HS-5 (cell line): Measurements from ENCODE around the gene IFT52.
"Not testable (repeated sequence)": the region's sequence is repeated elsewhere in the genome, so short reads cannot be mapped to it uniquely, and the experiment has no call there.

Experiments used
- DNase-seq: peaks from one replicate; pipeline ENCODE4 v3.0.0-alpha.2; 2012; ENCODE audit warnings: low read depth

Gene IFT52

DNA sequence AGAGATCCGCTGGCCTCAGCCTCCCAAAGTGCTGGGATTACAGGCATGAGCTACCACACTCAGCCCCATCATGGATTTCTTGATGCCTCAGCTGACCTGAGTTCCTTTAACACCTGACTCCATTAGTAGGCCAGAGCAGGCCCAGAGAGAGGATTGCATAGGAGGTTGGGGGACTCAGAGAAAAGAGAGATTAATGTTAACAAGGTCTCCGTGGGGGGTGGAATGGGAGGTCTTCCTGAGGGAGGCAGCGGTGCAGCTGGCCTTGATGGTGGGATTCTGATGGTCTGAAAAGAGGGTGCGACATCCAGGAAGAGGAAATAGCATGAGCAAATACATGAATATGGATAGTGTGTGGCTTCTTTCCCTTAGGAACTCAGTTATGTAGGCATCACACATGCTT lies 22.0 kb upstream of the IFT52 start:
- no peak for DNase-seq

- no peak for DNase-seq
Measured at GRCh38 chr20:43569282-43569681, 21.5 kb upstream of the IFT52 start.

GRCh38 chr20:43570496-43570895 lies 20.2 kb upstream of the IFT52 start:
- DNase-seq: no peak

DNA sequence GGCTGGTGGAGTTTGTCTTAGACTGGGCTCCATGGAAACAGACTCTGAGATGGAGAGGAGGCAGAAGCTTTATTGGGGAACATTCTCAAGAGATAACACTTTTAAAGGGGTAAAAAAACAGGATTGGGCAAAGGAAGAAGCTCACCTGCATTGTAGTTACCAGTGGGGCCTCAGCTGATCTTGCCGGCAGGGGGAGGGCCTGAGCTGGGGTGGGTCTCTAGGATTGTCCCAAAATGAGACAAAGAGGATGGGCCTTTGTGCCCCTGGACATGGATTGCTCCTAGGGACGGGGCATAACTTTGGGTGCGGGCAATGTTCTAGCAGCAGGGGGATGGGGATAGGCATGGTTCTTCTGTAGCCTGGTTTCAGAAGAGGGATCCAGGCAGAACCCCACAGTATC lies 19.4 kb upstream of the IFT52 start:
- no peak for DNase-seq

DNA sequence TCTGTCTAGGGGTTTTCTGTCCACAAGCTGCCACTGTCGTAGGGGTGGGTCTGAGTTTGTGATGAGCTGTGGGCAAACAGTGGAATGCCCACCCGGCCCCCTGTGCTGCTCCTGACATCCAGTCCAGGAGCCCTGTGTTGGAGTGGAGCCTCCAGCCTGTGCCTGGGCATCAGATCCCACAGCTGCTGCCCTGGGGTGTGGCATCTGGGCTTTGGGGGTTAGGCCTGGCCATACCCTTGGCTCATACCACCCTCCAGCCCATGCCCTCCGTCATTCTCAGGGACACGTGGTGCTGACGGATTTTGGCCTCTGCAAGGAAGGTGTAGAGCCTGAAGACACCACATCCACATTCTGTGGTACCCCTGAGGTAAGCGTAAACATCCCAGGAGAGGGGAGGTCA lies 19.0 kb upstream of the IFT52 start:
- no peak for DNase-seq

DNA sequence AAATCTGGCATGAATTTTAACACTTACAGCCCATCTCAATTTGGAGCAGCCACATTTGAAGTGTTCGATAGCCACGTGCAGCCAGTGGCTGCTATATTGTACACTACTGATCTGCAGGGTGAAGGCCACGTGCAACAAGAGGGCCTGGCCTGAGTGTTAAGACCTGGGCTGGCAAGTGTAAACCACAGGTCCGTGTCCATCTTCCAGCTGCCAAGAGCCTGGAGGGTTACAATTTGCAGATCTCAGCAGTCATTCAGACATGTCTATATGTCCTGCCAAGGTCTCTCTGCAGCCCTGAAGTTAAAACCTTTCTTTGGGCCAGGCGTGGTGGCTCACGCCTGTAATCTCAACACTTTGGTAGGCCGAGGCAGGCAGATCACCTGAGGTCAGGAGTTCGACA lies 17.8 kb upstream of the IFT52 start:
- no peak for DNase-seq

- DNase-seq: no peak
Measured at GRCh38 chr20:43576108-43576507, 14.6 kb upstream of the IFT52 start.

GRCh38 chr20:43579861-43580793 lies 10.6 kb upstream of the IFT52 start:
- DNase-seq: no peak

DNA sequence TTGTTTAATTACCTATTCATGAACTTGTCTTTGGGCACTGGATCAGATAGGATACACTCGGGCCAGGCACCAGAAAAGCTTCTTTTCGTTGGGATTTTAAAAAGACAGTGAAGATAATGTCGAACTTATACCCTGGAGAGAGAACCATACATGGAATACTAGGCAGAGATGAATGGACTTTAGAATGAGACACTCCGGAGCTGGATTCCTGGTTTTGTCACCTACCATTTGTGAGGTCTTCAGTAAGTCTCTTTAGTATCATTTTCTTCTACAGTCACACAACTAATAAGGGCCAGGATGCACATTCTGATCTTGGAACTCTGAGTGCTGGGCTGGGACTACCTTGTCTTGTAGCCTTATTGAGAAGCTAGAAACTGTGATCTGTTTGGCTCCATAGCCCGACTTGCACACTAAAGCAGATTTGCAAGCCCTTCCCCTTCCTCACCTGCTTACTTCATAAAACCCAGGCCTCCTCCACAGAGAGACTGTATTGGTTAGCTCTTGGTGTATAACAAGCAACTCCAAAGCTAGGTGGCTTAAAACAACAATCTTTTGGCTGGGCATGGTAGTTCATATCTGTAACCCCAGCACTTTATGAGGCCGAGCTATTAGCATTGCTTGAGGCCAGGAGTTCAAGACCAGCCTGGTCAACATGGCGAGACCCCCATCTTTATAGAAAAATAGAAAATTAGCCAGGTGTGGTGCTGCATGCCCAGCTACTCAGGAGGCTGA lies 7.4 kb upstream of the IFT52 start:
- no peak for DNase-seq

- DNase-seq: peak; percentile 78
Measured at GRCh38 chr20:43583982-43584432, 6.7 kb upstream of the IFT52 start.

GRCh38 chr20:43584448-43585136 lies 6.1 kb upstream of the IFT52 start:
- DNase-seq: peak; percentile 31

DNA sequence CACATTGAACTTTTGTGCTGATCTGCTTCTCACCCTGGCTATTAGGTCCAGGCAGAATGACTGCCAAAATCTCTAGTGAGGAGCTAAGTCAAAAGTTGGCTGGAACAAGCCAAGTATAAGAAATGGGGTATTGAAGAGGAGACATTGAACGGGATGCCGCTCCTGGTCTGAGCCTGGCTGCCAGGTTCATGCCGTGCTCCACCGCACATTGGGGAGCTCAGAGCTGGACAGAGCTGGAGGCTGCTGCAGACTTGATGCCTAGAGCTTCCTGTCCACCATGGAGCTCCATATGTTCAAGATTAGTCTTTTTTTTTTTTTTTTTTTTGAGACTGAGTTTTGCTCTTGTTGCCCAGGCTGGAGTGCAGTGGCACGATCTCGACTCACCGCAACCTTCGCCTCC lies 4.1 kb upstream of the IFT52 start:
- DNase-seq: no peak

GRCh38 chr20:43588526-43588925 lies 2.2 kb upstream of the IFT52 start:
- DNase-seq: not testable (repeated sequence)

DNA sequence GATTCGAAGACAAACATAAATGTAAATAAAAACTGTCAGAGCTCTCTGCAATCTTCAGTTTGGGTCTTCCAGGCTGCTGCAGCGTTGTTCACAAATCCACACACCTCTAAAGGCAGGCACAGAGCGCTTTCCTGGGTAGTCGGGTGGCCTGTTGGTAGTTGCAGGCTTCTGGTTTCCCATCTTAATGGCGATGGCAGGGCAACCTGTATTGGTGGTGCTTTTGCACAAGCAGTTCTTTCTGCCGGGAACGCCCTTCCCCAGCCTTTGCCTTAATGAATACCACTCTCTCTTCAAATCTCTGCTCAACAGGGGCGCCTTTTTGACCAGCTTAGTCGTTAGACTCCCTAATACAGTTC lies 723 bp upstream of the IFT52 start:
- DNase-seq: no peak

GRCh38 chr20:43601960-43602359 lies 11.2 kb downstream of the IFT52 start:
- not testable (repeated sequence) for DNase-seq

DNA sequence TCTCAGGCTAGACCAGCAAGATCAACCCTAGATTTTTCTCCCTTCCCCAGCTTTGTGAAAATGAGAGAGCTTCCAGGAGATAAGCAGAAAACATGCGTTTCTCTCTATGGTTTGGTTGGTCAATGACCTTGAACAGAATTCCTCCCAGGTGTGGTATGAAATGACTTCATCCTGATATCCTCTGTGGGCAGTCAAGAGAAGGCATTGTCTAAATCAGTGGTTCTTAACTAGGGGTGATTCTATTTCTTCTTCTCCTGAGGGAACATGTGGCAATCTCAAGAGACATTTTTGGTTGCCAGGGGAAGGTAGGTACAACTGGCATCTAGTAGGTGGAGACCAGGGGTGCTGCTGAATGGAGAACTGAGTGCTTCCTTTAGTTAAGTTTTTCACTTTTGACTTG lies 12.4 kb downstream of the IFT52 start:
- DNase-seq: no peak

GRCh38 chr20:43605715-43606114 lies 15.0 kb downstream of the IFT52 start:
- DNase-seq: no peak

DNA sequence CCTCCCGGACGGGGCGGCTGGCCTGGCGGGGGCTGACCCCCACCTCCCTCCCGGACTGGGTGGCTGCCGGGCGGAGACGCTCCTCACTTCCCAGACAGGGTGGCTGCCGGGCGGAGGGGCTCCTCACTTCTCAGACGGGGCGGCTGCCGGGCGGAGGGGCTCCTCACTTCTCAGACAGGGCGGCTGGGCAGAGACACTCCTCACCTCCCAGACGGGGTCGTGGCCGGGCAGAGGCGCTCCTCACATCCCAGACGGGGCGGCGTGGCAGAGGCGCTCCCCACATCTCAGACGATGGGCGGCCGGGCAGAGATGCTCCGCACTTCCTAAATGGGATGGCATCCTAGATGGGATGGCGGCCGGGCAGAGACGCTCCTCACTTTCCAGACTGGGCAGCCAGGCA lies 16.5 kb downstream of the IFT52 start:
- DNase-seq: not testable (repeated sequence)

GRCh38 chr20:43631598-43631997 lies 40.9 kb downstream of the IFT52 start:
- DNase-seq: no peak

- DNase-seq: no peak
Measured at GRCh38 chr20:43636429-43636828, 45.7 kb downstream of the IFT52 start.

DNA sequence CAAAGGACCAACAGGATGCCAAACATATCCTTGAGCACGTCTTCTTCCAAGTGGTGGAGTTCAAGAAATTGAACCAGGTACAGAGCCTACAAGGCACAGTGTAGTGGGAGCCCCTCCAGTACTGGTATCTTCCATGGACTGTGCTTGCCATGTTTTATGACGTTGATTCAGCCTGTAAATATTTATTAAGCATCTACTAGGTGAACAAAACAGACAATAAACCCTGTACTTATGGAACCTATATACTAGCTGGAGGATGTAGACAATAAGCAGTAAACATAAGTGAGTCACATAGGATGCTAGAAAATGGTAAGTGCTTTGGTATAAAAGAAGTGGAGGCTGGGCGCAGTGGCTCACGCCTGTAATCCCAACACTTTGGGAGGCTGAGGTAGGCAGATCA lies 51.8 kb downstream of the IFT52 start:
- DNase-seq: no peak

DNA sequence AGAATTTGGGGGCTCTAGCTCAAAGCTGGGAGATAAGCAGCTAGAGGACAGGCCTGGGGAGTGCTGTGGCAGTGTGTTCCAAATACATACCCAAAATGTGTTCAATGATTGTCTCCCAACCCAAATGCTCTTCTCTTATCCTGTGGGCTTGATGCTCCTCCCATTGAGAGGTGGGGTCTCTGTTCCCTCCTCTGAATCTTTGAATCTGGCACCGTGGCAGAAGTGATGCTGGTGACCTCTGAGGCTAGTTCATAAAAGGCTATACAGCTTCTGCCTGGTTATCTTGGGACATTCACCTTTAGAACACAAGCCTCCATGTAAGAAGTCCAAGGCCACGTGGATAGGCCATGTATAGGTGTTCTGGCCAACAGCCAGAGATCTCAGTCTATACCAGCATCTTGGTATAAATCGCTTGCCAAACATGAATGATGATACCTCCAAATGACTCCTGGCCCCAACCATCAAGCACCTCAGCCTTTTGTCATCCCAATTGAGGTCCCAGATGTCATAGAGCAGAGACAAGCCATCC lies 60.3 kb downstream of the IFT52 start:
- DNase-seq: no peak
